Testis (tissue), 2 donors: ENCODE measurements around the gene HTR7.

Source experiments
- POLR2A ChIP-seq: fragments of 450-650 bp; IDR thresholded peaks from one replicate; pipeline ENCODE4 v1.6.1; 2017; ENCODE audit warnings: antibody characterized with exemption, mild to moderate bottlenecking, moderate library complexity
- TF ChIP-seq, protein P1 (sequence below), 3 experiments: fragments of 450-650 bp in 2 of 3; fragments of 200-600 bp in 1 of 3; sonication (generic) in 1 of 3; IDR thresholded peaks; one replicate each; pipeline ENCODE4 v1.5.1; 2016 to 2019; ENCODE audit warnings: antibody characterized with exemption in 3 of 3, mild to moderate bottlenecking in 2 of 3, moderate library complexity in 1 of 3

DNA sequence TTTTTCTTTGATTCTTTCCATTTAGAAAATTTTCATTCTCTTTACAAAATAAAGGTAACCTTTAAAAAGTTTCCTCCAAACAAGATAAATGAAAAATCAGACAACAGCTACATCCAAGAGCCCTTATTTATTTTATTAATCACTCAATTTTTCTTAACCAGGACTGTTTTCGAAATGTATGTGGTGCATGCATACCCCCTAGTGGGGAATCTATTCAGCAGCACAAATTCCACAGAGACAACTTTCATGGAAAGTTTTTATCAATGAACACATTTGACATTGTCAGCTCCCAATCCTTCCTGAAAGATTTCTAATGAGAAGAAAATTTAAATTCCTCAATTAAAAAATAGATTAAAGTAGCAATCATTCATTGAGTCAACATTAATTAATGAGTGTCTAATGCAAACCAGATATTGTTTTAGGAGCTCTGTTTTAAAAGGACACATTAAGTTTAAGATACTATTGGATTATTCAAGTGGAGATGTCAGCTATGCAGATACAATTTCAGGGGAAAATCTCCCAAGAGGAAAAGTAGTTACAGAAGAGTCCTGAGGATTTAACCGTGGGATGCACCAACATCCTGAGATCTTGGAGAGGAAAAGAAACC, 5.2 kb upstream of the HTR7 start:
- TF ChIP-seq, protein P1, sequence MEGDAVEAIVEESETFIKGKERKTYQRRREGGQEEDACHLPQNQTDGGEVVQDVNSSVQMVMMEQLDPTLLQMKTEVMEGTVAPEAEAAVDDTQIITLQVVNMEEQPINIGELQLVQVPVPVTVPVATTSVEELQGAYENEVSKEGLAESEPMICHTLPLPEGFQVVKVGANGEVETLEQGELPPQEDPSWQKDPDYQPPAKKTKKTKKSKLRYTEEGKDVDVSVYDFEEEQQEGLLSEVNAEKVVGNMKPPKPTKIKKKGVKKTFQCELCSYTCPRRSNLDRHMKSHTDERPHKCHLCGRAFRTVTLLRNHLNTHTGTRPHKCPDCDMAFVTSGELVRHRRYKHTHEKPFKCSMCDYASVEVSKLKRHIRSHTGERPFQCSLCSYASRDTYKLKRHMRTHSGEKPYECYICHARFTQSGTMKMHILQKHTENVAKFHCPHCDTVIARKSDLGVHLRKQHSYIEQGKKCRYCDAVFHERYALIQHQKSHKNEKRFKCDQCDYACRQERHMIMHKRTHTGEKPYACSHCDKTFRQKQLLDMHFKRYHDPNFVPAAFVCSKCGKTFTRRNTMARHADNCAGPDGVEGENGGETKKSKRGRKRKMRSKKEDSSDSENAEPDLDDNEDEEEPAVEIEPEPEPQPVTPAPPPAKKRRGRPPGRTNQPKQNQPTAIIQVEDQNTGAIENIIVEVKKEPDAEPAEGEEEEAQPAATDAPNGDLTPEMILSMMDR (IDR thresholded peaks at IDR 0.05): peak; percentile 35 to 69 (median 47)
- no peak for TF ChIP-seq POLR2A
